Measurements from ENCODE around the gene SH3RF1. TPM values are rescaled to one million over a fixed set of nuclear protein-coding genes. Genes with fewer than 3 reads are reported as not detected.
"Not testable (repeated sequence)": the region's sequence is repeated elsewhere in the genome, so short reads cannot be mapped to it uniquely, and the experiment has no call there.

SH3RF1 gene
- total RNA-seq, 1 experiment from 2014 or later: 59.5 TPM

DNA sequence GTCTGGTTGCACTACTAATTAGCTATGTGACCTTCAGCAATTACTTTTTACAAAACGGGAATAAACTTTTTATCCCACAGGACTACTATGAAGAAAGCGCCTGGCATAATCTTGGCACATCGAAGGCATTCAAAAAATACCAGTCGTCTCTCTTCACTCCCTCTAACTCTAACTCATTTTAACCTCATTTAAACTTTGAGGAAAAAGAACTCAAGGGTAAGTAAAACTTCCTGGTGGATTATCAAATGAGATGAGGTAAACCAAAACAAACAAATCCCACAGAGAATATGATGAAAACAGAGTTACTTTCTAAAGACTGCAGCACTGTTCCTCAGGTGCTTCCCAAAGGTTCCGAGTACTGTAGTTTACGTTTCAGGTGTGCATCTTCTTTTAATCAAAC lies 66.9 kb downstream of the SH3RF1 start:
- no peak overlapping the region for H3K4me2 ChIP-seq (ENCODE audit: low read length)
- no peak overlapping the region for H3K4me3 ChIP-seq (replicated peaks in 1 of 2; ENCODE audit: low read depth in 1 of 2, low read length in 2 of 2)
- no peaks in the 10 kb centered on the region for H3K9me3 ChIP-seq (ENCODE audit: control insufficient read depth in 1 of 2, insufficient read depth in 1 of 2, low read depth in 1 of 2, low read length in 2 of 2)
- H4K20me1 ChIP-seq (ENCODE audit: insufficient read depth): no peaks in the 10 kb centered on the region; the same call in 1 of the 2 replicates
- intact Hi-C loops (cut with micrococcal nuclease): no loop called here
- BruUV-seq (replicated peaks): TSS peak; percentile 17
- no peak overlapping the region for H3K27ac ChIP-seq (ENCODE audit: low read depth, low read length)
- ChIA-PET CTCF (no interaction called here), RAD21 (ENCODE audit: low non-redundant PET in 1 of 2, low total read pairs in 2 of 2, uncharacterized antibody in 2 of 2, unreplicated experiment in 2 of 2) (no interaction called here), POLR2A (interaction anchor here (1.2 kb wide), 1 partner anchor 88 kb away, joined by 3 read pairs; no protein-coding TSS in a partner anchor)
- DNase-seq (ENCODE audit: low read depth, low spot score): no peak
- peaks cover 11 to 42% of the 10 kb centered on the region in 2 experiments for H3K4me1 ChIP-seq (ENCODE audit: control insufficient read depth in 1 of 2, insufficient read depth in 2 of 2, low read length in 2 of 2)
- H3K36me3 ChIP-seq (ENCODE audit: control insufficient read depth in 1 of 2, insufficient read depth in 2 of 2, low read length in 2 of 2): no peaks in the 10 kb centered on the region
- H3K9me2 ChIP-seq (ENCODE audit: insufficient read depth): no peaks in the 10 kb centered on the region
- TF ChIP-seq, protein P1, sequence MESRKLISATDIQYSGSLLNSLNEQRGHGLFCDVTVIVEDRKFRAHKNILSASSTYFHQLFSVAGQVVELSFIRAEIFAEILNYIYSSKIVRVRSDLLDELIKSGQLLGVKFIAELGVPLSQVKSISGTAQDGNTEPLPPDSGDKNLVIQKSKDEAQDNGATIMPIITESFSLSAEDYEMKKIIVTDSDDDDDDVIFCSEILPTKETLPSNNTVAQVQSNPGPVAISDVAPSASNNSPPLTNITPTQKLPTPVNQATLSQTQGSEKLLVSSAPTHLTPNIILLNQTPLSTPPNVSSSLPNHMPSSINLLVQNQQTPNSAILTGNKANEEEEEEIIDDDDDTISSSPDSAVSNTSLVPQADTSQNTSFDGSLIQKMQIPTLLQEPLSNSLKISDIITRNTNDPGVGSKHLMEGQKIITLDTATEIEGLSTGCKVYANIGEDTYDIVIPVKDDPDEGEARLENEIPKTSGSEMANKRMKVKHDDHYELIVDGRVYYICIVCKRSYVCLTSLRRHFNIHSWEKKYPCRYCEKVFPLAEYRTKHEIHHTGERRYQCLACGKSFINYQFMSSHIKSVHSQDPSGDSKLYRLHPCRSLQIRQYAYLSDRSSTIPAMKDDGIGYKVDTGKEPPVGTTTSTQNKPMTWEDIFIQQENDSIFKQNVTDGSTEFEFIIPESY (IDR thresholded peaks at IDR 0.05; ENCODE audit: extremely low read depth, insufficient replicate concordance, low read length): no peak
- no peak for TF ChIP-seq POLR2A (IDR thresholded peaks at IDR 0.05; ENCODE audit: borderline replicate concordance, extremely low read depth, insufficient read depth, insufficient read length)
- TF ChIP-seq, protein P2, sequence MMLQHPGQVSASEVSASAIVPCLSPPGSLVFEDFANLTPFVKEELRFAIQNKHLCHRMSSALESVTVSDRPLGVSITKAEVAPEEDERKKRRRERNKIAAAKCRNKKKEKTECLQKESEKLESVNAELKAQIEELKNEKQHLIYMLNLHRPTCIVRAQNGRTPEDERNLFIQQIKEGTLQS (IDR thresholded peaks at IDR 0.05): no peak
- no peaks in the 10 kb centered on the region for H3K27me3 ChIP-seq (ENCODE audit: insufficient read depth, low read length)
- H2AFZ ChIP-seq (ENCODE audit: low read depth, low read length, poor library complexity, severe bottlenecking): no peak overlapping the region
- H3K9ac ChIP-seq (ENCODE audit: low read length): no peak overlapping the region
- H3K79me2 ChIP-seq (ENCODE audit: insufficient read depth, low read length): peaks cover 97% of the 10 kb centered on the region
- ATAC-seq: no peak

DNA sequence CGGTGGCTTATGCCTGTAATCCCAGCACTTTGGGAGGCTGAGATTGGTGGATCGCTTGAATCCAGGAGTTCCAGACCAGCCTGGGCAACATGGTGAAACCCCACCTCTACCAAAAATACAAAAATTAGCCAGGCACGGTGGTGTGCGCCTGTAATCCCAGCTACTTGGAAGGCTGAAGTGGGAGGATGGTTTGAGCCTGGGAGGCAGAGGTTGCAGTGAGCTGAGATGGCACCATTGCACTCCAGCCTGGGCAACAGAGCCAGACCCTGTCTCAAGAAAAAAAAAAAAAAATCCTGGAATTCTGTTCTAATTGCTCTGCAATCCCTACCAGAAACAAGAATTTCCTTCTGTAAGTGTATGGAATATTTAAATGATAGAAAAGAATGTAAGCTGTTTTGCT lies 67.5 kb downstream of the SH3RF1 start:
- BruUV-seq (replicated peaks); RAD21 ChIA-PET (ENCODE audit: low non-redundant PET in 1 of 2, low total read pairs in 2 of 2, uncharacterized antibody in 2 of 2, unreplicated experiment in 2 of 2); CTCF ChIA-PET; DNase-seq (ENCODE audit: low read depth, low spot score); intact Hi-C loops (cut with micrococcal nuclease); H3K9ac ChIP-seq (ENCODE audit: low read length); H3K9me3 ChIP-seq (ENCODE audit: control insufficient read depth in 1 of 2, insufficient read depth in 1 of 2, low read depth in 1 of 2, low read length in 2 of 2); H3K4me2 ChIP-seq (ENCODE audit: low read length); H3K27me3 ChIP-seq (ENCODE audit: insufficient read depth, low read length); H3K27ac ChIP-seq (ENCODE audit: low read depth, low read length); ATAC-seq; H3K4me3 ChIP-seq (replicated peaks in 1 of 2; ENCODE audit: low read depth in 1 of 2, low read length in 2 of 2); H3K9me2 ChIP-seq (ENCODE audit: insufficient read depth); H4K20me1 ChIP-seq (ENCODE audit: insufficient read depth); H3K36me3 ChIP-seq (ENCODE audit: control insufficient read depth in 1 of 2, insufficient read depth in 2 of 2, low read length in 2 of 2); H2AFZ ChIP-seq (ENCODE audit: low read depth, low read length, poor library complexity, severe bottlenecking): not testable (repeated sequence)
- peaks cover 7 to 36% of the 10 kb centered on the region in 2 experiments for H3K4me1 ChIP-seq (ENCODE audit: control insufficient read depth in 1 of 2, insufficient read depth in 2 of 2, low read length in 2 of 2)
- H3K79me2 ChIP-seq (ENCODE audit: insufficient read depth, low read length): peaks cover 97% of the 10 kb centered on the region
- POLR2A ChIA-PET: interaction anchor here (1.2 kb wide), 1 partner anchor 87 kb away, joined by 3 read pairs; no protein-coding TSS in a partner anchor
